Effector memory CD8-positive, alpha-beta T cell (primary cell): ENCODE results near the gene MPP3.

Experiments used
- ATAC-seq: fragments of 150-1000 bp; cut with Tn5 transposase; replicated peaks from 2 replicates; pipeline ENCODE4 v1.10.0; 2021; ENCODE audit warnings: mild to moderate bottlenecking, moderate library complexity
- DNase-seq, 3 experiments: peaks; one replicate each; pipeline ENCODE4 v3.0.0; 2021
- H3K27ac Mint-ChIP-seq, 2 donors: one replicate each; pipeline ENCODE4 v1.8.0; 2022; ENCODE audit warnings: mild to moderate bottlenecking in 2 of 2, mixed read lengths in 2 of 2, moderate library complexity in 2 of 2
- H3K27me3 Mint-ChIP-seq, 2 donors: one replicate each; pipeline ENCODE4 v1.8.0; 2022; ENCODE audit warnings: mixed read lengths in 2 of 2
- H3K36me3 Mint-ChIP-seq: one replicate; pipeline ENCODE4 v1.8.0; 2022; ENCODE audit warnings: mild to moderate bottlenecking, moderate library complexity, mixed read lengths; ENCODE audit not compliant: insufficient read depth
- H3K4me1 Mint-ChIP-seq, 2 donors: one replicate each; pipeline ENCODE4 v1.8.0; 2022; ENCODE audit warnings: low read depth in 2 of 2, mixed read lengths in 2 of 2
- H3K4me3 Mint-ChIP-seq, 2 donors: one replicate each; pipeline ENCODE4 v1.8.0; 2022; ENCODE audit warnings: mild to moderate bottlenecking in 2 of 2, mixed read lengths in 2 of 2, moderate library complexity in 2 of 2
- H3K9me3 Mint-ChIP-seq, 2 donors: one replicate each; pipeline ENCODE4 v1.8.0; 2022; ENCODE audit warnings: mixed read lengths in 2 of 2
- total RNA-seq, 9 experiments: gene quantifications; one replicate each; lab custom pipeline; 2026; lab: John Stamatoyannopoulos, UW

Gene MPP3, protein sequence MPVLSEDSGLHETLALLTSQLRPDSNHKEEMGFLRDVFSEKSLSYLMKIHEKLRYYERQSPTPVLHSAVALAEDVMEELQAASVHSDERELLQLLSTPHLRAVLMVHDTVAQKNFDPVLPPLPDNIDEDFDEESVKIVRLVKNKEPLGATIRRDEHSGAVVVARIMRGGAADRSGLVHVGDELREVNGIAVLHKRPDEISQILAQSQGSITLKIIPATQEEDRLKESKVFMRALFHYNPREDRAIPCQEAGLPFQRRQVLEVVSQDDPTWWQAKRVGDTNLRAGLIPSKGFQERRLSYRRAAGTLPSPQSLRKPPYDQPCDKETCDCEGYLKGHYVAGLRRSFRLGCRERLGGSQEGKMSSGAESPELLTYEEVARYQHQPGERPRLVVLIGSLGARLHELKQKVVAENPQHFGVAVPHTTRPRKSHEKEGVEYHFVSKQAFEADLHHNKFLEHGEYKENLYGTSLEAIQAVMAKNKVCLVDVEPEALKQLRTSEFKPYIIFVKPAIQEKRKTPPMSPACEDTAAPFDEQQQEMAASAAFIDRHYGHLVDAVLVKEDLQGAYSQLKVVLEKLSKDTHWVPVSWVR
- total RNA-seq, result 0 to 1.1 (median 0.68) reads per million in 9 experiments

DNA sequence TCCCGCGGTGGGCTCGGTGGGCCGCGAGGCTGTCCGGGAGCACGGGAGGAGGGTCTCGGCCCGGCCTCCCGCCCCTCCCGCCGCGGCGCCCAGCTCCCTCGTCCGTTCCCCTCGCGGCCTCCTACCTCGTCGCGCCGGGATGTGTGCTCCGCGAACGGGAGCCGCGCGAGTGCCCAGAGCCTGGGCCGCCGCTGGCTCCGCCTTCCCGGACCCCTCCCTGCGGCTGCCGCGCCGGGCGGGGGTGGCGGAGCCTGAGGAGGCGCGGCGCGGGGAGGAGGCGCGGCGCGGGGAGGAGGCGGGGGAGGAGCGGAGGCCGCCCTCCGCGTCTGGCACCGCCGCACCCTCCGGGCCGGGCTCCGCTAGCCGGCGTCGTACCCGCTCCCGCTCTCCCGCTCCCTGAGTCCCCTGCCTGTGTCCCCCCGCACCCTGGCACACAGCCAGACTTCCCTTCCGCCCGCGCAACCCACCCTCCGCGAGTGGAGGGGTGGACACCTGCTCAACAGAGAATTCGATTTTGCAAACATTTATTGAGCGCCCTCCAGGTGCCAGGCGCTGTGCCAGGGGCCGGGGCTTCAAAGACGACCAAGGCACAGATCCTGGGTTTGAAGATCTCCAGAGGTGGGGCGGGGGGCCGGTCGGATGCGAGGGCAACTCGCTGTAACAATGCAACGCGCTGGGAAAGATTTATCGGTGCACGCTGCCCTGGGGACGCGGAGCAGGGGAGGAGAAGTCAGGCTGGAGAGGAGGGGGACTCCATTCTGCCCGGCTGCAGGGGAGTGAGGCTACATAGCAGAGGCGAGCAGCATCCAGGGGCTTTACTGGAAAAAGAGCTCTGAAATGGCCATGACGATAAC lies at the start of gene MPP3:
TSS of gene MPP3 (minus strand) at position 171 of the 854 bp plus-strand sequence. CDS start 1,240 bp downstream, outside the sequence.
- peak; percentile 26 to 46 (median 34) for DNase-seq
- peaks cover 8 to 12% of the 10 kb centered on the region in 2 donors for H3K4me1 Mint-ChIP-seq
- H3K4me3 Mint-ChIP-seq, result peak within 1 kb of the TSS; percentile 84 to 89
- H3K9me3 Mint-ChIP-seq, result no peaks in the 10 kb centered on the region
- peak within 1 kb of the TSS in 1 of 2 donors; percentile 63 for H3K27ac Mint-ChIP-seq
- peaks cover 42 to 57% of the 10 kb centered on the region in 2 donors for H3K27me3 Mint-ChIP-seq
- H3K36me3 Mint-ChIP-seq, result no peaks in the 10 kb centered on the region
- peak; percentile 92 for ATAC-seq

DNA sequence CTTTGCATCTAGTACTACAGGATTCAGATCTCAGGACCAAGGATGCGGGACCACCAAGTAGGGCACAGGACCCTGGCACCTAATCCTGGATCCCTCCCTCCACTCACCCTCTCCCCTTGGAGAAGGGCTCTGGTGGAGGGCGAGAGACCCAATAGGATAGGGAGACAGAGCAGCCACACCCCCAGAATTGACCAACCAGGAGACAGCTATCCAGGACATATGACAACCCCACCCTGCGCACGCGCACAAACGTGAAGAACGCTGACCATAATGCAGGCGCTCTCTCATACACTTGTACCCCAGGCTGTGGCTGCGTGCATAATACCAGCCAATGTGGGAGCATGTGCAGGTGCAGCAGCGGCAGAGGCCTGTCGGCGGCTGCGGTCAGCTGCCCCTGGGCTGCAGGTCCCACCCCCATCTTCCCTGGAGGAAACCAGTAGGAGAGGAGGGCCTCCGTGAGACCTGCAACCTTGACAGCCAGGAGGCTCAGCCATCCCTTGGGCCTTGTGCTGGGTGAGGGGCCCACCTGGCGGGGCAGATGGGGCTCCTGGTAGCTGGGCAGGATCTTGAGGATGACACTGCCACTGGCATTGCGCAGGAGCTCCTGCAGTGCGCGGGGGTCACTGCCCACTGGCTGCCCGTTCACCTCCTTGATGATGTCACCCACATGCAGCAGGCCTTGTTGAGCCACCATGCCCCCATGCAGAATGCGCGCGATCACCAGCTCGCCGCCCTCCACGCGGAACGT lies 49.0 kb upstream of the MPP3 start:
- DNase-seq (no peak), ATAC-seq (no peak)
- peaks cover 3% of the 10 kb centered on the region in 2 donors for H3K4me1 Mint-ChIP-seq
- peaks cover 17 to 30% of the 10 kb centered on the region in 2 donors for H3K27me3 Mint-ChIP-seq
- H3K27ac Mint-ChIP-seq, result no peak overlapping the region
- H3K4me3 Mint-ChIP-seq, result no peak overlapping the region
- no peaks in the 10 kb centered on the region for H3K9me3 Mint-ChIP-seq
- no peaks in the 10 kb centered on the region for H3K36me3 Mint-ChIP-seq

DNA sequence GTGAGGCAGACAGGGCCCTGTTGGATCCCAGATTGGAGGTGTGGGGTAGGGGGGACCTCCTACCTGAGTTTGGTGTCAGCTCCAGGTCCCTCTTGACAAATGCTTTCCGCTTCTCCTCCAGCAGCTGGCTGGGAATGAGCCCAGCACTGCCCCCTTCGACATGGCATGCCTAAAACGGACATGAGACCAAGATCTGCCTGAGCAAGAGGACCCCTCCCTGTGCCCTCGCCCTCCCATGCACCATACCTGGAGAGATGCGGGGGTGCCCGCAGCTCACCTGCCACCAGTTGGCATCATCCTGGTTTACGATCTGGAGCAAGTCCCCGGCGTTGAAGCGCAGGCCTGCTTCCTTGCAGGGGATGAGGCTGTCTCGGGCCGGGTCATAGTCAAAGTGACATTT lies 48.2 kb upstream of the MPP3 start:
- ATAC-seq, result no peak
- Mint-ChIP-seq H3K36me3 (no peaks in the 10 kb centered on the region), H3K27ac (no peak overlapping the region), H3K27me3 (peaks cover 17 to 30% of the 10 kb centered on the region in 2 donors), H3K4me1 (peaks cover 3% of the 10 kb centered on the region in 2 donors), H3K4me3 (no peak overlapping the region), H3K9me3 (no peaks in the 10 kb centered on the region)
- no peak for DNase-seq

DNA sequence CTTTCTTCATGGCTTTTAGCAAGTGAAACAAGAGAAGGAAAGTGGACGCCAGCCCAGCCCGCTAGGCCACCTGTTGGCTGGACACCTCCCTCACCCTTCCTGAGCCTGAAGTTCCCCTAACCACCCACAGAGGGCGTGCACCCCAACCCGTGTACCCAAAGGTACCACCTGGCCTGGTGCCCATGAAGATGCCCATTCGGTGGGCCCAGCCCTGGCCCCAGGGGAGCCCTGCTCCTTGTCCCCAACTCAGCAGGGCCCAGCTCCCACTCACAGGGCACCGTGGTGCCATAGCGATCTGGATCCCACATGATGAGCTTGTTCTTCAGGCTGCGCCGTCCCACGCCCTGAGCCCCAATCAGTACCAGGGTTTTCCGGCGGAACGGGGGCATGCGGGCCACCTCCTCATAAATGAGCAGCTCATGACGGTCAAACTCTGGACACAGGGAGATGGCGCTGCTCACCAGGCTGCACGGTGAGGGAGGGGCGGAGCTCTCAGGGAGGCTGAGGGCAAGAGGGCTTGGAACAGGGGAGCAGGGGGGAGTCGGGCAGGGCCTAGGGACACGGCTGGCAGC lies 47.6 kb upstream of the MPP3 start:
- Mint-ChIP-seq H3K36me3 (no peaks in the 10 kb centered on the region), H3K9me3 (no peaks in the 10 kb centered on the region), H3K27me3 (peaks cover 17 to 30% of the 10 kb centered on the region in 2 donors), H3K4me3 (no peak overlapping the region), H3K4me1 (peaks cover 3% of the 10 kb centered on the region in 2 donors), H3K27ac (no peak overlapping the region)
- DNase-seq (peak; percentile 29 to 38 (median 37)), ATAC-seq (peak; percentile 53)

DNA sequence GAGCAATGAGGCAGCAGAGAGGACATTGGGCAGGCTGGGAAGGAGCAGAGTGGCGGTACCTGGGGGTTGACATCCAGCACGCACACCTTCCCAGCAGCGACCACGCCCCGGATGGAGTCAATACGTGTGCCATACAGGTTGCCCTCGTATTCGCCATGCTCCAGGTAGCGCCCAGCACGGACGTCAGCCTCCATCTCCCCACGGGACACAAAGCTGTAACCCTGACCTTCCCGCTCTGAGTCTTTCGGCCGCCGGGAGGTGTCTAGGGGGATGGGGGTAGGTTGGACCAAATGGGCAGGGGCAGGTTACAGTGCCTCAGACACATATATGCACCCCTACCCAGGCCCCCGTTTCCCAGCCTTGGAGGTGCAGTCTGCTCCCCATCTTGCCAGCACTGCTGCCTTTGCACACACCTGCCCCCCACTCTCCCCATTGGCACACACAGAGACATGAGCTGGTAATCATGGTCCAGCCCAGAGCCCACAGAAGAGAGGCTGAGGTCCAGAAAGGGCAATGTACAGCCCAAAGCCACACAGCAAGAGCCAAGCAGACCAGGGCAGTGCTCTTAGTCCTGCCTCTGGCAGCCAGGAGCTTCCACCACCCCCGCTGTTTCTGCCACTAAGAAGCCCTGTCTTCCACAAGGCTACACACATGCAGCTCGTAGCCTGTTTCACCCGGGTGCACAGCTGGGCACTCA lies 46.9 kb upstream of the MPP3 start:
- no peaks in the 10 kb centered on the region for H3K9me3 Mint-ChIP-seq
- ATAC-seq, result no peak
- no peak overlapping the region for H3K4me3 Mint-ChIP-seq
- DNase-seq, result no peak
- peaks cover 17 to 37% of the 10 kb centered on the region in 2 donors for H3K27me3 Mint-ChIP-seq
- peaks cover 3% of the 10 kb centered on the region in 2 donors for H3K4me1 Mint-ChIP-seq
- H3K36me3 Mint-ChIP-seq, result no peaks in the 10 kb centered on the region
- H3K27ac Mint-ChIP-seq, result no peak overlapping the region

DNA sequence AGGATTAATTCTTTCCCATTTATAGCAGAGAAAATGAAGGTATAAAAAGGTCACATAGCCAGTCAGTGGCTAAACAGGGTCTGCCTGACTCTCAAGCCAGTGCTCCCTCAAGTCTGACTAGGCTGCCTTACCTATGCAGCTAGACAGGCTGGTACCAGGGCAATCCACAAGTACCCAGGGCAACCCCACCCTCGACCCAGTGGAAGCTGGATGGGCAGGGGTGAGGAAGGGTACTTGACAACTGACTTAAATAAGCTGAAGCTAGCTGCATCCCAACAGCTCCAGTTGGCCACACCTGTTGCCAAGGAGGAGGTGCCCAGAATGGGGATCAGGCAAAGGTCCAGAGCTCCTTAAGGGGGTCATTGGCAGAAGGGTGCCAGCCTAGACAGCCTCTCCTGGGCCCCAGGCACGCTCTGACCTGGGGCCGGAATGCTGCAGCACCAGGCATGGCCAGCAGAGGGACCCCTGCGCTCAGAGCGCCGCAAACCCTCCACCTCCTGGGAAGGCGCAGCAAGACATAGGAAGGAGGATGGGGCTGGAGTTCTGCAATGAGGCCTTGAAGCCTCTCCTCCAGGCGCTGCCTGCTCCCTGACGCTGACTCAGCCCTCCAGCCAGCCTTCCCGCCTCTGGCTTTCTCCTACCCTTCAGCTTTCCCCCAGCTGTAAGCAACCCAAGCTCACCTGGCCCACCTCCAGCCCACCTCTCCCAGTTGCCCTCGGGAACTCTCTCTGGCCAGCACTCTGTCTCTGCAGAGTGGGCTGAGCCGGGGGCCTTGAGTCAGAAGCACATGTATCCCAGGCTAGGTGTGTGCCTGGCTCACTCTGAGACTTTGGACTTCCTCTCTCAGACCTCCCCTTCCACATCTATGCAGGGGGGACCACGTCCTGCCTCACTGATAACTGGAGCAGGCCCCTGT lies 45.6 kb upstream of the MPP3 start:
- H3K27ac Mint-ChIP-seq, result no peak overlapping the region
- H3K4me3 Mint-ChIP-seq, result no peak overlapping the region
- H3K36me3 Mint-ChIP-seq, result no peaks in the 10 kb centered on the region
- peaks cover 3% of the 10 kb centered on the region in 2 donors for H3K4me1 Mint-ChIP-seq
- H3K27me3 Mint-ChIP-seq, result peaks cover 25 to 44% of the 10 kb centered on the region in 2 donors
- H3K9me3 Mint-ChIP-seq, result no peaks in the 10 kb centered on the region
- DNase-seq (peak; percentile 56 to 68 (median 66)), ATAC-seq (peak; percentile 87)

DNA sequence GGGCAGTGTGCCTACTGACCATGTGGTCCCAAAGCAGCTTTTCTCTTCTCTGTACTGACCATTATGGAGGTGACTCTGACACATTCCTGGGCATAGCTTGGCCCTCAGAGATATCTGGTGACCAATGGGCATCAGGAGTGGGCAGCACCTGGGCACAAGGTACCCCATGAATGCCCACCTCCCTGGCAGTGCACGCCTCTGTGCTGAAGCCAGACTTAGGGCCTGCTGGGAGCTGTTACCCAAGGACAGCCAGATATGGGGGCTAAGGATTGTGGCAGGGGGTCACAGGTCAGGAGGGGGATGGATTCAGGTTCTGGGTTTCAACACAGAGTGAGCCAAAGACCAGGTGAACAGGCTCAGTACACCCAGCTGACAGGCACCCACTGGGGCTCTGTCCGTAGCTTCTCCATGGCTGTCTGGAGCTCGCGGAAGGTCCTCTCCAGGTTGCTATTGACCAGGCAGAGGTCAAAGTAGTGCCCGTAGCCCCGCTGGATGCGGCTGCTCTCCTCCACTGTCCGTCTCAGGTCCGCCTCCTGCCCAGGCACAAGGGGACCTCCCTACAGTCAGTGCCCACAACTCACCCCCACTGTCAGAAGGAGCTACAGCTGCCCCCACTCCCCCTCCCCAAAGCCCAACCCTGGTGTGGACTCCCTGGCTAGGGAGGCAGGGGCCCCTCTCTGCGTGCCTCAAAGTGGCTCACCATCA lies 44.7 kb upstream of the MPP3 start:
- Mint-ChIP-seq H3K27ac (no peak overlapping the region), H3K36me3 (no peaks in the 10 kb centered on the region), H3K27me3 (peaks cover 34 to 44% of the 10 kb centered on the region in 2 donors), H3K9me3 (no peaks in the 10 kb centered on the region), H3K4me3 (no peak overlapping the region), H3K4me1 (peaks cover 3% of the 10 kb centered on the region in 2 donors)
- ATAC-seq, result no peak
- DNase-seq, result no peak

DNA sequence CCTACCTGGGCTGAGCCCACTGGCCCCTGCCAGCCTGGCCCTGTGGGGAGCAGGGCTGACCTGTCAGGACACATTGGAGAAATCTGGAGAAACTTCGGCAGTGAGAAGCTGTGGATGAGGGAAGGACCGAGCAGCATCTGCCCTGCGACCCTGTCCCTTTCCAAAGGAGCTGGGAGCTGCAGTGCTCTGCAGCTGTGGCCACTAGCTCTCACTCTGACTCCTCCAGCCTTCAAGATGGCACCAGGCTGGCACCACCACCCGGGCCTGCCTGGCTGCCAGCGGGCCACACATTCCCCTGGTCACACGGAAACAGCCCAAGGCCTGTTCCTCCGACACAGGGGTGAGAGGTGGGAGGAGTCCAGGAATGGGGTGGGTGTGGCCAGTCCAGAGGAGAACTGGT lies 44.1 kb upstream of the MPP3 start:
- DNase-seq (no peak), ATAC-seq (no peak)
- H3K4me1 Mint-ChIP-seq, result peaks cover 3% of the 10 kb centered on the region in 2 donors
- peaks cover 40 to 48% of the 10 kb centered on the region in 2 donors for H3K27me3 Mint-ChIP-seq
- H3K9me3 Mint-ChIP-seq, result no peaks in the 10 kb centered on the region
- no peak overlapping the region for H3K4me3 Mint-ChIP-seq
- H3K27ac Mint-ChIP-seq, result no peak overlapping the region
- no peaks in the 10 kb centered on the region for H3K36me3 Mint-ChIP-seq

DNA sequence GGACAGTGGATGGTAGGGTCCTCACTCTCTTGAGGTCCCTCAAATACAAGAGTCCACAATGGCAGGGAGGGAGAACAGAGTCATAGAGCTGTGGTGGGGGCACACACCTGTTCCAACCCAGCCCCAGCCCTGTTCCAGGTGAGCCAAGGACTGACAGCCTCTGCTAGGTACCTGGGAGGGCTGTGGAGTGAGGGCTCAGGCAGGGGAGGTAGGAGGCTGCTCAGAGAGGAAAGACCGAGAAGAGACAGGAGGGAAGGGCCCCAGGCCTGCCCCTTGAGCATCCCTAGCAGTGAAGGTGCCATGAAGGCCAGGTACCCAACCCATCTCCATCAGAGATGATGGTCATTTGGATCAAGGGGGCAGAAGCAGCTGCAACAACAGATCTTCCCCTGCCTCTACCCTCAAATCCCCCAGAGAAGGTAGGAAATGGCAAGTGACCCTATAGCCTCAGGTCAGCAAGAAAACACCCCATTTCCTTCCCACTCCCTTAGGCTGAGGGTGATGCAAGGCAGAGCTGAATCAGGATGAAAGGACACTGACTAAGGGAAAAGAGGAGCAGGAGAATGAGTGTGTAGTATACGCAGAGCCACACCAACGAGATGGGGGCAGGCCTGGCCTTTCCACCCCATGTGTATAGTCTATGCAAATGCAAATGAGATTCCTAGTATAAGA lies 42.7 kb upstream of the MPP3 start:
- Mint-ChIP-seq H3K9me3 (no peaks in the 10 kb centered on the region), H3K4me1 (peaks cover 3% of the 10 kb centered on the region in 2 donors), H3K36me3 (no peaks in the 10 kb centered on the region), H3K27ac (no peak overlapping the region), H3K27me3 (peaks cover 40 to 60% of the 10 kb centered on the region in 2 donors), H3K4me3 (no peak overlapping the region)
- no peak for DNase-seq
- ATAC-seq, result no peak

DNA sequence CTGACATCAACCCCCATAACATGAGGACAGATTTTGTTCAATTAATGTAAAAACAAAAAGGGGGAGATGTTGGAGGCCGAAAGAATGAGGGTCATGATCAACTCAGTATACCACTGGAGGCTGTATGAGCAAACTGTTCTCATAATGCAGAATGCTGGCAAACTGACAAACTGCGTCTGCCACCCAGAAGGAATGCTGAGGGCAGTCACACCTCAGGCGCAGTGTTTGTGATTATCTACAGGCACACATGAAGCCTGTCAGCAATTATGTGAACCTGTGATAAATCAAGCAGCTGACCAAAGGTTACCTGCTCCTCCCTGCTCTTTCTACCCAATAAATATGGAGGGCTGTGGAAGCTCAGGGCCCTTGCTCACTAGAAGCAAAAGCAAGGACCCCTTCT lies 41.3 kb upstream of the MPP3 start:
- Mint-ChIP-seq H3K27me3 (peaks cover 45 to 65% of the 10 kb centered on the region in 2 donors), H3K36me3 (no peaks in the 10 kb centered on the region), H3K27ac (no peak overlapping the region), H3K9me3 (no peaks in the 10 kb centered on the region), H3K4me1 (peaks cover under 1 to 3% of the 10 kb centered on the region in 2 donors), H3K4me3 (no peak overlapping the region)
- no peak for DNase-seq
- ATAC-seq, result no peak
